Measurements from ENCODE around the gene TRIM58.

The TRIM58 gene

DNA sequence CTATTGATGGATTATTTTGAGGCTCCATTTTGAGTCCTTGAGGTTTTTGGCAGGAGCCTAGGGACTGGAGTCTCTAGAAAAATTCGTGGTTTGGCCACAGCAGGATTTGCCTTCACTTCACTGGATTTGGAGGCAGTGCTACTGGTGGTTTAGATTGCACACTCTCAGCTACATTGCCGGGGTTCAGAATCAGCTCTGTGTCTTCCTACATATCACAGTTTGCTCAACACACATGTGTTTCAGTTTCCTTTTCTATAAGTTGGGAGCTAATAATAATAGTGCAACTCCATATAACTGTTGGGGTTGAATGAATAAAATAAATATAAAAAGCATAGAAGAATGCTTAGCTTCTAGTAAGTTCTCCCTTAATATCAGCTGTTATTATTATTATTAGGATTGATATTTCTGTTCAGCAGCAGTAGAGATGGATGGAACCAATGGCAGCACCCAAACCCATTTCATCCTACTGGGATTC lies 38.2 kb downstream of the TRIM58 start, which contains the start of gene OR2W3:
Gene OR2W3, plus strand, starts transcription at position 425 of the 475 bp plus-strand sequence. Its CDS starts 0 bp downstream, at position 425.
- no peak for DNase-seq

- no peak for DNase-seq
Observed at GRCh38 chr1:247895976-247896375, 39.0 kb downstream of the TRIM58 start.

GRCh38 chr1:247904122-247904521 lies 47.1 kb downstream of the TRIM58 start:
- DNase-seq, result no peak

DNA sequence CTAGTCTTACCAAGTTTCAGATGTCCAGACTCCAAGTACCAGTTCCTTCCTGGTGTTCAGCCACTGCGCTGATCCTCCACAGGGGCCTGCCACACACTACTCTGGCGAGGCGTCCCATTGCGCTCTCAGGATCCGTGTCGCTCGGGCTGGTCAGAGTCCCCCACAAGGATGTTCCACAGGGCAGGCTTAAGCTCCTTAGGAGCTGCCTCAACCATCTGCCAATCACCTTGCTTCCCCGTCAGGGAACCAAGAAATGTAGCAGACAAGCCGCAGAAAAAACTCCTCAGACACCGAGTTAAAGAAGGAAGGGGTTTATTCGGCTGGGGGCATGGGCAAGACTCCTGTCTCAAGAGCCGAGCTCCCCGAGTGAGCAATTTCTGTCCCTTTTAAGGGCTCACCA lies 48.2 kb downstream of the TRIM58 start:
- DNase-seq, result no peak

DNA sequence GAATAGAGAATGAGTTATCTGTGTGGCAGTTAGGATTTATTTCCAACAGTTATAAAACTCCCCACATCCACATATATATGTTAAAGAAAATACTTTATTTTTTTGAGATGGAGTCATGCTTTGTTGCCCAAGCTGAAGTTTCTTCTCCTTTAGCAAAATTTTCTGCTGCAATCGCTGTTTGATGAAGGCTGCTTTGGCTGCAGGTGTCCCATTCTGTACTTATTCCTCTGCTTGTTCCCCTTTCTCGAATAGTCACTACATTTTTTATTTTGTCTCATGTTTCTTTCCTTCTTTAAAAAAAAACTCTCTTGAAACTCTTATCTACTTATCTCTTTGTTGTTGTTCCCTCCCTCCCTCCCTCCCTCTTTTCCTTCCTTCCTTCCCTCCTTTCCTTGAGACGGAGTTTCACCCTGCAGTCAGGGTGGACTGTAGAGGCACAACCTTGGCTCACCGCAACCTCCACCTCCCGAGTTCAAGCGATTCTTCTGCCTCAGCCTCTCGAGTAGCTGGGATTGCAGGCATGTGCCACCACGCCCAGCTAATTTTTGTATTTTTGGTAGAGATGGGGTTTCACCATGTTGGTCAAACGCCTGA lies 49.0 kb downstream of the TRIM58 start:
- no peak for DNase-seq

GRCh38 chr1:247906504-247907047 lies 49.6 kb downstream of the TRIM58 start:
- no peak for DNase-seq

- DNase-seq, result no peak
Observed at GRCh38 chr1:247908766-247909165, 51.8 kb downstream of the TRIM58 start.

DNA sequence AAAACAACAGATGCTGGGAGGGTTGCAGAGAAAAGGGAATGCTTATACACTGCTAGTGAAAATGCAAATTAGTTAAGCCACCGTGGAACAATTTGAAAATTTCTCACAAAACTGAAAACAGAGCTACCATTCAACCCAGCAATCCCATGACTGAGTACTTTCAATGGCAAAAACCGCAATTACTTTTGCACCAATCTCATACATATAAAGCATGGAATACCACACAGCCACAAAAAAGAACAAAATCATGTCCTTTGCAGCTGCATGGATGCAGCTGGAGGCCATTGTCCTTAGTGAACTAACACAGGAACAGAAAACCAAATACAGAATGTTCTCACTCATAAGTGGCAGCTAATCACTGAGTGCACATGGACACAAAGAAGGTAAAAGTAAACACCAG lies 56.8 kb downstream of the TRIM58 start:
- no peak for DNase-seq

GRCh38 chr1:247914941-247915662 lies 58.1 kb downstream of the TRIM58 start:
- DNase-seq, result no peak

DNA sequence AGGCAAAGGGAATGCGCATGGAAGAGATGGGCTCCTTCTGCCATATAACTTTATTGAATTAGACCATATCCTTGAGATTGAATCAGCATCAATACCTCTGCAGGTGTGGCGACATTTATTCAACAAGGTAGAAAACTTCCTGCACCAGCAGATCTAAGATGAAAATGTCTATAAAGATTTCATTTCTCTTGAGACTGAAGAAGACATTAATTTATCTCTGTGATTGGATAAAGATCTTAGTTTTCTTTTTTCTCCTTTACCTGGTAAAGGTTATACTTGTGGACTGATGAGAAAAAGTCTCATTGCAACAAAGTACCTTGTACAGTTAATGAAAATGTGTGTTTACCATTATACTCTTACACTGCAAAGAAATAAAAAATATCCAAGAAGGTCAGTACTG lies 63.0 kb downstream of the TRIM58 start, which contains the start of gene OR2T8:
Gene OR2T8, plus strand, starts transcription at position 301 of the 400 bp plus-strand sequence. CDS start 766 bp downstream, outside the sequence.
- DNase-seq, result no peak

DNA sequence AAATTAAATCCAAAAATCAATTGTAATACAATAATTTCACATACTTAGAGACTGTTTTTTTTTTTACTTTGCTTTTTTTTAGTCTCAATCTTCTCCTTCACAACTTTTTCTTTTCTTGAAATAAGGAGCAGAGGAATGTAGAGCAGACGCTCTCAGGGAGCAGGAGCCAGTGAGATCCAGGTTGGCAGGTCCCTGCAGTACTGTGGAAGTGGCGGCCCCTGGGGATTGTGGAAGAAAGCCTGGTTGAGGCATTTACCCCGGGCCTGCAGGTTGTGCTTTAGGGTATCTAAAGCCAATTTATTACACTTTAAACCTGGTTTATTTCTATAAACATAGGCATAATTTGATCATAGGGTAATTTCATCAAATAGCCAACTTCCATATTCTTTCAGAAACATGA lies 67.0 kb downstream of the TRIM58 start:
- DNase-seq, result no peak

DNA sequence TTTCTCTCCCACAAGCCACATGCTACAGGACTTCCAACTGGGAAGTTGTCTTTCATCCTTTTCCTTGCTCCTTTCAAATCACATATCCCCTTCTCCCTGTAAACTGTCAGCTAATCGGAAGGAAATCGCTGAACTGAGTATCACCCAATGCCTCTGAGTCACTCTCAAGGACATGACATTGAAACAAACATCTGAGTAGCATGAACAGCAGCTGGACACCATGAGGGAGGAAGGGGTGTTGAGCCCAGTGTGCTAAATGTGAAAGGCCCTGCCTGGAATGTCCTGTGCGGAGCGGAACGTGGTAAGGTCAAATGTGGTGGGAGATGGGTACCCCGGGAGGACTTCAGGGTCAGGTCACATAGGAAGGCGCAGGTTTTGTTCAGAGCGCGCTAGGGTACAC lies 67.9 kb downstream of the TRIM58 start, which contains the start of gene OR2AJ1:
Gene OR2AJ1, plus strand, starts transcription at position 22 of the 400 bp plus-strand sequence. CDS start 8,880 bp downstream, outside the sequence.
- no peak for DNase-seq

All from T-helper 9 cell (primary cell).